Left kidney (tissue), 2 donors: ENCODE results near the gene AKAP13. TPM values are rescaled to one million over a fixed set of nuclear protein-coding genes. Genes with fewer than 3 reads are reported as not detected.
"Not testable (repeated sequence)": the region's sequence is repeated elsewhere in the genome, so short reads cannot be mapped to it uniquely, and the experiment has no call there.

Experiments used
- DNase-seq: peaks from one replicate; pipeline ENCODE4 v3.0.0-alpha.2; 2013
- polyA plus RNA-seq: library from polyadenylated mRNA; unstranded; fragments of 120-200 nt; gene quantifications from one replicate; pipeline ENCODE4 v1.2.1, GENCODE V29; 2013; ENCODE audit not compliant: insufficient read length

Gene AKAP13
- polyA plus RNA-seq, 1 donor = 101 TPM

GRCh38 chr15:85477061-85477460 lies 96.7 kb downstream of the AKAP13 start:
- no peak for DNase-seq

DNA sequence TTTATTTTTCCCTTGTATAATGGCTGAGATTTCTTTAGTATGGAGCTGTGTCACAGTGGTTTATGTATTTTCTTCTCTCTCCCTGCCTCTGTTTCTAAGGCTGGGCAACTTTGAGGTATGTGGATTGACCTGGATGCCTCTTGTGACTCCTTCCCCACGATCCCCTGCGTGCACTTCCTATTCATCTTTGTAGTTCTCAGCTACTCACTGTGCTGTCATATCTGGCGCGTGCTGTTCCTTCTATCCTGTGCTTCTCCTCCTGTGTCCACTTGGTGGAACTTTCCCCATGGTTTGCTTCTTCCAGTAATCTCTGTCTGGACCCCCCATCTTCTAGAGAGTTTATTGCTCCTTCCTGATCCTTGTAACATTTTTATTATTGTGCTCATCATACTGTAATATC lies 97.3 kb downstream of the AKAP13 start:
- no peak for DNase-seq

DNA sequence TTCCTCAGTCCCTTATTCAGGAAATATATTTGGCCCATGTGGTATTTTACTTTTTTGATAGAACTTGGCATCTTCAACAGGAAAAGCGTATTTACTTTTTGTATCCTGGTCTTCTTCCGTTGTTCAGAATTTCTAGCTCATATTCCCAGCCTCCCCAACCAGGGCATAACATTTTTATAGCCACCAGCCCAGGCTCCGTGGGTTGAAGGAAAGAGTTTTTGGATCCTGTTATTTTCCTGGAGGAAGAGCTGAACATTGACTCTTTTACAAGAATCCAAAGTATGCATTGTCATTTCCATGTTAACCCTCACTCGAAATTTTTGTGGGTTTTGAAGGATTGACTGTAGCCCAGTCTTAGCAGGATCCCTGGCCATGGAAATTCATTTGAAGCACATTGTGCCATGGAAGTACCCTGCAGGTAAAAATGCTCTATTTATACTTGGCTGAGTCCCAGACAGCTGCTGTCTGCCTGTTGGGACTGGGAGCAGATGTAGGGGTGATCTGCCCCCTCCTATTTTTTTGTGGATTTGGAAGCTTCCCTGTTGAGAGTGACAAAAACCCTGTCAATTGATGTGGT lies 98.8 kb downstream of the AKAP13 start:
- DNase-seq = no peak

- no peak for DNase-seq
These were observed 100.5 kb downstream of the AKAP13 start for GRCh38 chr15:85480923-85481322.

DNA sequence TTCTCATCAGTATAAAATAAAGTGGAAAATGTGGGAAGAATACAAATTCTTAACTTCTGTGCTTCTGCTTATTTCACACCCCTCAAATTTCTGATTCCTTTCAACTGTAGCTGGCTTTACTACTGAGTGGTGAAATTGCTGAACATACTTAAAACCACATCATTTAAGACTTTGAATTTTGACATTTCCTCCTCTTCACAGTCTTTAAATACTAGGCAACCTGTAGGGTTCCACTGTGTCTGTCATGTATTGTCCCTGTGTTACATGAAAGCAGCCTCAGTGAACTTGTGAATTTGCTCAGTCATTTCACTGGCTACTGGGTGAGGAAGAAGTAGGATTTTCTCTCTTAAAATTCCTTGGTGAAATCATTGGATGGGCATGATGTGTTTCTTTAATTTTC lies 101.1 kb downstream of the AKAP13 start:
- not testable (repeated sequence) for DNase-seq

DNA sequence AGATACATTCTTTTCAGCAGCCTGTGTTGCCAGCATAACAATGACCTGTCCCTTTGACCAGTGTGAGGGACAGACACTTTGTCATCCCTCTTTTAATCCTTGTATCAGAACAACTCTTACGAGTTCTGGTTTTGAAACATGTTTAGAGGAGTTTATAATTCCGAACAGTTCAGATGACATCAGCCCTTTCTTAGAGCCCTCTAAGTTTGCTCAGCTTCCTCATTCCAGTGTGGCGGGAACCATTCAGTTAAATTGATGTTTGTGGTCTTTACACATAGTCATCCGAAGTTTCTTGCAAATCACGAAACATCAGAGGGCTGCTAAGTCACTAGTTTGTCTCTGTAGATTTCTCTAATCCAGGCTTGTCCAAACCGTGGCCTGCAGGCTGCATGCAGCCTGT lies 102.5 kb downstream of the AKAP13 start:
- no peak for DNase-seq

- DNase-seq = not testable (repeated sequence)
These were observed 103.6 kb downstream of the AKAP13 start for GRCh38 chr15:85483955-85484354.

DNA sequence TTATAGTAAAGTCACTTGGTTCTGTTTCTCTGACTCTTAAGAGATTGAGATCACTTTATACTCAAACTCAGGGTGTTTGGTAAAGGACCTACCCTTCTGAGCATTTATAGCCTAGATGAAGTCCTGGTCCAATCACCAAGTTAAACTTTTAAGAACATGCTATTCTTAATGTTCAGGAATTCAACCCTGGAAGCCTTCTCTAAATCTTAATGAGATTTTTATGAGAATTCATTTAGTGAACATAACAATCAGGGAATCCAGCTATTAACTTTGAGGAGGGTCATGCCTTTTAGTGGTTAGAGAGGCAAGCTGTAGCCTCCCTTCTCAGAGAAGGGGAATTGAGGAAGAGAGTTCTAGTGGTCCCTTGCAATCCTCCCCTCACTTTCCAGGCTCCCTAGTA lies 104.5 kb downstream of the AKAP13 start:
- DNase-seq = not testable (repeated sequence)

- DNase-seq = peak; percentile 87
These were observed 105.7 kb downstream of the AKAP13 start for GRCh38 chr15:85485956-85486567.

GRCh38 chr15:85487796-85488195 lies 107.4 kb downstream of the AKAP13 start:
- DNase-seq = not testable (repeated sequence)

GRCh38 chr15:85488997-85489396 lies 108.6 kb downstream of the AKAP13 start:
- DNase-seq = no peak

- no peak for DNase-seq
These were observed 109.5 kb downstream of the AKAP13 start for GRCh38 chr15:85489773-85490493.

- no peak for DNase-seq
These were observed 110.5 kb downstream of the AKAP13 start for GRCh38 chr15:85490856-85491255.

DNA sequence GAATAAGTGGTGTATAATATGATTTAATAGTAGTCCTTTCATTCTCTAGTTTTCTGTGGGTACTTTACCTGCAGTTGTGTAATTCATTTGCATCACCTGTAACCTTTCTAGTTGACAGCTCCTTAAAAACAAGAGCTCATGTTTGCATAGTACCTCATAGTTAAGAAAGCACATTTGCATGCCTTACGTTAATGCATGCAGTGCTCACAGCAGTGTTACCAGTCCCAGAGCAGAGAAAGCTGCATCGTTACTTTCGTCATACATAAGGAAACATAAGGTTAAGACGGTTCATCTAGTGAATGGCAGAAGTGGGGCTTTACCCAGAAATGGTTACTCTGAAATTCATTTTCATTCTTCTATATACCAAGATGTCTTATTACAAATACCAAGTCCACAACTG lies 111.3 kb downstream of the AKAP13 start:
- no peak for DNase-seq

GRCh38 chr15:85492406-85492805 lies 112.0 kb downstream of the AKAP13 start:
- no peak for DNase-seq

DNA sequence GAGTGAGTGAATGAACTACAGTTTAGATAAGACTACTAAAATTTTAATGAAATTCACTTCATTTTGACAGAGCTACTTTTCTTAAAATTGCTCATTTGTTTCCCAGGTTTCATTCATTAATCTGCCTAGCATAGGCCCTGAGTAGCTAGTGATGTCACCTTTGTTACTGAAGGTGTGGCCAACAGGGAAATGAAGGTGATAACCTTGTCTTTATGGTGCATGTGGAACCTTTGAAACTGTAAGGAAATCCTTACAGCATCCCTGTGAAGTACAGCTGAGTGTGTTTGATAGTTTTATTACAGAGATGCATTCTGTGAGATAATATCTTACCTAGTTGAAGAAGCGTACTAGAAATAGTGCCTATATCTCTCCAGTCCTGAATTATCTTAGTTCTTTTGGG lies 112.9 kb downstream of the AKAP13 start:
- no peak for DNase-seq

- peak; percentile 82 for DNase-seq
These were observed 113.8 kb downstream of the AKAP13 start for GRCh38 chr15:85494048-85494777.

GRCh38 chr15:85495096-85495495 lies 114.7 kb downstream of the AKAP13 start:
- peak; percentile 60 for DNase-seq

- no peak for DNase-seq
These were observed 115.1 kb downstream of the AKAP13 start for GRCh38 chr15:85495544-85495943.

- DNase-seq = no peak
These were observed 115.7 kb downstream of the AKAP13 start for GRCh38 chr15:85496151-85496550.

DNA sequence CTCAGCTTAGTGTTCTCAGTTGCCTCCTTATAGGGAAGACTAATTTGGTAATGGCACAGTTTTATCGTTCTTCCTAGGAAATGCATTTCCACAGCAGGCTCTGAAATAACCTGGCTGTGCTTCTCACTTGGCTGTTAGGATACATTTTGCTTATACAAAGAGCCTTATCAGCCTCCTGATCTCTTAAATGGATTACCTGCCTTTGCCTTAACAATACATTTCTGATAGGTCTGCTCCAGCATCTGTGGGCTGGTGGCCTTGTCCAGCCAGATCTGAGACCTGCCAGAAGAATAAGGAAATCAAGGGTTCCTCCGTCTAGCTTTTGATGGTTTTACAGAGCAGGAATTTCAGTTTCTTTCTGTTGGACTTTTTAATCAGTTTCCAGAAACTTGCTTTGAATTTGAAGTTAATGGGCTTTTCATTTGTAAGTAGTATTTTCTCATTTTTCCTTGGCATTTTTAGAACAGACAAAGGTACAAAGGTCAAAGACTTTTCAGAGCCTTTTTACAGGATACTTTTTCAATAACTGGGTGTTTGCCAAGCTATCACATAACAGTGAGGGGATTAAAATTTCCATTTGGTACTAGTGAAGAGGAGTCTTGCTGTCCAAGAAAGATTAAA lies 116.3 kb downstream of the AKAP13 start:
- no peak for DNase-seq

- DNase-seq = no peak
These were observed 116.8 kb downstream of the AKAP13 start for GRCh38 chr15:85497172-85497569.
